Activated CD4-positive, CD25-positive, alpha-beta regulatory T cell treated with anti-CD3 and anti-CD28 coated beads, Interleukin-2, amount 50 U/mL, for 72 hours (primary cell): ENCODE results near the gene C2CD4C.
A peak's percentile ranks its signal among the peaks of the same experiment; 100 is the strongest.
"Not testable (repeated sequence)": the region's sequence is repeated elsewhere in the genome, so short reads cannot be mapped to it uniquely, and the experiment has no call there.

ENCODE experiments used
- DNase-seq: peaks from one replicate; pipeline ENCODE4 v3.0.0; 2021

Gene C2CD4C

GRCh38 chr19:412356-413355 is 3.7 kb upstream of the C2CD4C start:
- DNase-seq, result no peak

- DNase-seq, result no peak
These were observed 2.9 kb upstream of the C2CD4C start for GRCh38 chr19:411723-412355.

- DNase-seq, result not testable (repeated sequence)
These were observed 2.3 kb upstream of the C2CD4C start for GRCh38 chr19:411121-411722.

GRCh38 chr19:410243-410781 is 1.4 kb upstream of the C2CD4C start:
- DNase-seq, result peak; percentile 23

- peak; percentile 31 for DNase-seq
These were observed 732 bp upstream of the C2CD4C start for GRCh38 chr19:409516-410242.

GRCh38 chr19:408441-408901 is 476 bp downstream of the C2CD4C start:
- no peak for DNase-seq

GRCh38 chr19:407511-408440 is 1.2 kb downstream of the C2CD4C start:
- no peak for DNase-seq

- DNase-seq, result no peak
These were observed 1.9 kb downstream of the C2CD4C start for GRCh38 chr19:406971-407510.

GRCh38 chr19:406135-406781 is 2.7 kb downstream of the C2CD4C start:
- DNase-seq, result no peak

- DNase-seq, result no peak
These were observed 3.6 kb downstream of the C2CD4C start for GRCh38 chr19:405121-405965.

- DNase-seq, result no peak
These were observed 5.5 kb downstream of the C2CD4C start for GRCh38 chr19:403221-404027.

- no peak for DNase-seq
These were observed 6.2 kb downstream of the C2CD4C start for GRCh38 chr19:402786-403185.

- no peak for DNase-seq
These were observed 7.0 kb downstream of the C2CD4C start for GRCh38 chr19:401866-402511.

- DNase-seq, result no peak
These were observed 7.7 kb downstream of the C2CD4C start for GRCh38 chr19:400976-401865.

- DNase-seq, result no peak
These were observed 9.6 kb downstream of the C2CD4C start for GRCh38 chr19:399370-399769.

- DNase-seq, result no peak
These were observed 10.2 kb downstream of the C2CD4C start for GRCh38 chr19:398719-399118.
